Measurements from ENCODE around the gene NUP98. TPM values are rescaled to one million over a fixed set of nuclear protein-coding genes. Genes with fewer than 3 reads are reported as not detected.
"Not testable (repeated sequence)": the region's sequence is repeated elsewhere in the genome, so short reads cannot be mapped to it uniquely, and the experiment has no call there.

The NUP98 gene
- total RNA-seq, 1 donor from 2014 or later = 82.6 TPM

GRCh38 chr11:3781423-3781822 lies 15.9 kb downstream of the NUP98 start:
- no peak overlapping the region for H3K27ac Mint-ChIP-seq
- peaks cover 24% of the 10 kb centered on the region for H3K36me3 Mint-ChIP-seq
- no peaks in the 10 kb centered on the region for H3K9me3 Mint-ChIP-seq
- peaks cover under 1% of the 10 kb centered on the region for H3K4me1 Mint-ChIP-seq
- TF ChIP-seq, protein P1, sequence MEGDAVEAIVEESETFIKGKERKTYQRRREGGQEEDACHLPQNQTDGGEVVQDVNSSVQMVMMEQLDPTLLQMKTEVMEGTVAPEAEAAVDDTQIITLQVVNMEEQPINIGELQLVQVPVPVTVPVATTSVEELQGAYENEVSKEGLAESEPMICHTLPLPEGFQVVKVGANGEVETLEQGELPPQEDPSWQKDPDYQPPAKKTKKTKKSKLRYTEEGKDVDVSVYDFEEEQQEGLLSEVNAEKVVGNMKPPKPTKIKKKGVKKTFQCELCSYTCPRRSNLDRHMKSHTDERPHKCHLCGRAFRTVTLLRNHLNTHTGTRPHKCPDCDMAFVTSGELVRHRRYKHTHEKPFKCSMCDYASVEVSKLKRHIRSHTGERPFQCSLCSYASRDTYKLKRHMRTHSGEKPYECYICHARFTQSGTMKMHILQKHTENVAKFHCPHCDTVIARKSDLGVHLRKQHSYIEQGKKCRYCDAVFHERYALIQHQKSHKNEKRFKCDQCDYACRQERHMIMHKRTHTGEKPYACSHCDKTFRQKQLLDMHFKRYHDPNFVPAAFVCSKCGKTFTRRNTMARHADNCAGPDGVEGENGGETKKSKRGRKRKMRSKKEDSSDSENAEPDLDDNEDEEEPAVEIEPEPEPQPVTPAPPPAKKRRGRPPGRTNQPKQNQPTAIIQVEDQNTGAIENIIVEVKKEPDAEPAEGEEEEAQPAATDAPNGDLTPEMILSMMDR (IDR thresholded peaks at IDR 0.05; ENCODE audit: unreplicated experiment) = no peak
- H3K27me3 Mint-ChIP-seq (ENCODE audit: low read depth) = no peaks in the 10 kb centered on the region
- no peak overlapping the region for H3K4me3 Mint-ChIP-seq
- DNase-seq (ENCODE audit: low spot score in 2 of 2, unreplicated experiment in 2 of 2) = no peak

DNA sequence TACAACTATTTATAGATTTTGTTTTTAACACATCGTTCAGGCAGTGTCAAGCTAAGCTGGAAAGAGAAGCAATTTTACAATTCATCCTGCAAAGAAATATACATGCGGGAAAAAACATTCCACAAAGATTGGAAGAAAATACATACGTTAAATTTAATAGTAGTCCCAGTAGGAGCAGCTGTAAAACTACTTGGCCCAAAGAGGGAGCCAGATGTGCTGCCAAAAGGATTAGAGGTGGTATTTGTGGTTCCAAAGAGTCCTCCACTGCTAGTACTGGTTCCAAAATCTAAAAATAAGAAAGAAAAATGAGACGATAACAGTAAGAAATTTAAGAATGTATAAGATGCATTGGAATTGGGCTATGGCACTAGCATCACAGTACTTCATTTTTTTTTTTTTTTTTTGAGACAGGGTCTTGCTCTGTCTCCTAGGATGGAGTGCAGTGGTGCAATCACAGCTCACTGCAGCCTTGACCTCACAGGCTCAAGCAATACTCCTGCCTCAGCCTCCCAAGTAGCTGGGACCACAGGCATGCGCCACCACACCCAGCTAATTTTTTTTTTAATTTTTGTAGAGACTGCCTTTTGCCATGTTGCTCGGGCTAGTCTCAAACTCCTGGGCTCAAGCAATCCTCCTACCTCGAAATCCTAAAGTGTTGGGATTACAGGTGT lies 21.5 kb downstream of the NUP98 start:
- TF ChIP-seq, protein P1 (IDR thresholded peaks at IDR 0.05; ENCODE audit: unreplicated experiment) = no peak
- peaks cover 47% of the 10 kb centered on the region for H3K36me3 Mint-ChIP-seq
- H3K9me3 Mint-ChIP-seq = no peaks in the 10 kb centered on the region
- H3K4me3 Mint-ChIP-seq = no peak overlapping the region
- no peaks in the 10 kb centered on the region for H3K27me3 Mint-ChIP-seq (ENCODE audit: low read depth)
- no peak overlapping the region for H3K27ac Mint-ChIP-seq
- no peak for DNase-seq (ENCODE audit: low spot score in 2 of 2, unreplicated experiment in 2 of 2)
- H3K4me1 Mint-ChIP-seq = no peaks in the 10 kb centered on the region

GRCh38 chr11:3773180-3773579 lies 24.2 kb downstream of the NUP98 start:
- Mint-ChIP-seq H3K4me1 (no peaks in the 10 kb centered on the region), H3K36me3 (peaks cover 51% of the 10 kb centered on the region), H3K9me3 (no peaks in the 10 kb centered on the region), H3K27ac (no peak overlapping the region), H3K4me3 (no peak overlapping the region), H3K27me3 (ENCODE audit: low read depth) (no peaks in the 10 kb centered on the region)
- TF ChIP-seq, protein P1 (IDR thresholded peaks at IDR 0.05; ENCODE audit: unreplicated experiment) = no peak
- no peak for DNase-seq (ENCODE audit: low spot score in 2 of 2, unreplicated experiment in 2 of 2)

GRCh38 chr11:3767536-3767935 lies 29.8 kb downstream of the NUP98 start:
- no peak for DNase-seq (ENCODE audit: low spot score in 2 of 2, unreplicated experiment in 2 of 2)
- Mint-ChIP-seq H3K4me3 (no peak overlapping the region), H3K4me1 (no peaks in the 10 kb centered on the region), H3K27me3 (ENCODE audit: low read depth) (no peaks in the 10 kb centered on the region), H3K27ac (no peak overlapping the region), H3K36me3 (peaks cover 54% of the 10 kb centered on the region), H3K9me3 (no peaks in the 10 kb centered on the region)
- TF ChIP-seq, protein P1 (IDR thresholded peaks at IDR 0.05; ENCODE audit: unreplicated experiment) = no peak

- DNase-seq (ENCODE audit: low spot score in 2 of 2, unreplicated experiment in 2 of 2); H3K4me1 Mint-ChIP-seq; H3K27me3 Mint-ChIP-seq (ENCODE audit: low read depth); H3K27ac Mint-ChIP-seq; H3K9me3 Mint-ChIP-seq; H3K4me3 Mint-ChIP-seq: not testable (repeated sequence)
- H3K36me3 Mint-ChIP-seq = peaks cover 55% of the 10 kb centered on the region
Observed at GRCh38 chr11:3766836-3767235, 30.5 kb downstream of the NUP98 start.

GRCh38 chr11:3764266-3764665 lies 33.1 kb downstream of the NUP98 start:
- peaks cover 49% of the 10 kb centered on the region for H3K36me3 Mint-ChIP-seq

More at GRCh38 chr11:3764266-3764665, 33.1 kb downstream of the NUP98 start:
- H3K4me1 Mint-ChIP-seq = no peaks in the 10 kb centered on the region
- no peaks in the 10 kb centered on the region for H3K9me3 Mint-ChIP-seq
- H3K27ac Mint-ChIP-seq = no peak overlapping the region
- TF ChIP-seq, protein P1 (IDR thresholded peaks at IDR 0.05; ENCODE audit: unreplicated experiment) = no peak
- no peaks in the 10 kb centered on the region for H3K27me3 Mint-ChIP-seq (ENCODE audit: low read depth)
- no peak overlapping the region for H3K4me3 Mint-ChIP-seq
- DNase-seq (ENCODE audit: low spot score in 2 of 2, unreplicated experiment in 2 of 2) = no peak
